GM19468 (cell line): ENCODE measurements around the gene G2E3.
"Not testable (repeated sequence)": the region's sequence is repeated elsewhere in the genome, so short reads cannot be mapped to it uniquely, and the experiment has no call there.

ENCODE experiments used
- ATAC-seq: cut with Tn5 transposase; IDR thresholded peaks from one replicate; pipeline ENCODE4 v1.9.1; 2021; ENCODE audit warnings: mild to moderate bottlenecking, moderate library complexity, moderate number of reproducible peaks; ENCODE audit not compliant: unreplicated experiment; ENCODE audit errors: extremely low read depth

The G2E3 gene

DNA sequence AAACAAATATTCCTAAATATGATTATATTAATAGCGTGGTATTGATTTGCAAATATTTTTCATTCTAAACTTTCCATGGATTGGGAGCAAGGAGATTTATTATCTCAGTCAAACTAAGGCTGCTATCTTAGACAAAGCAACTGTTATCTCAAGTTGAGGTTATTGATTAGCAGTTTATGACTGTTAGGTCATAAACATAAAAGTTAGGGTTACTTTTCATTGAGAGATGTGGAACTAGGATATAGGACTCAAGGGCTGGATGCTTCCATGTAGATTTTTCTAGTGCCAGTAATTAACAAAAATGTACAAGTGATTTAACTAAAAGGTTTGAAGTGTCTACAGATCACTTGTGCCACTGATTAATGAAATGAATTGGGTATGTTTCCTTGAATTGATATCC lies 82.2 kb downstream of the G2E3 start:
- no peak for ATAC-seq

DNA sequence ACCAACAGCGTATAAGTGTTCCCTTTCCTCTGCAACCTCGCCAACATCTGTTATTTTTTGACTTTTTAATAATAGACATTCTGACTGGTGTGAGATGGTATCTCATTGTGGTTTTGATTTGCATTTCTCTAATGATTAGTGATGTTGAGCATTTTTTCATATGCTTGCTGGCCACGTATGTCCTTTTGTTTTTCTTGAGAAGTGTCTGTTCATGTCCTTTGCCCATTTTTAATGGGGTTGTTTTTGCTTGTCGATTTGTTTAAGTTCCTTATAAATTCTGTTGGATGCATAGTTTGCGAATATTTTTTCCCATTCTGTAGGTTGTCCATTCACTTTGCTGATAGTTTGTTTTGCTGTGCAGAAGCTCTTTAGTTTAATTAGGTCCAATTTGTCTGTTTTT lies 85.5 kb downstream of the G2E3 start:
- not testable (repeated sequence) for ATAC-seq

DNA sequence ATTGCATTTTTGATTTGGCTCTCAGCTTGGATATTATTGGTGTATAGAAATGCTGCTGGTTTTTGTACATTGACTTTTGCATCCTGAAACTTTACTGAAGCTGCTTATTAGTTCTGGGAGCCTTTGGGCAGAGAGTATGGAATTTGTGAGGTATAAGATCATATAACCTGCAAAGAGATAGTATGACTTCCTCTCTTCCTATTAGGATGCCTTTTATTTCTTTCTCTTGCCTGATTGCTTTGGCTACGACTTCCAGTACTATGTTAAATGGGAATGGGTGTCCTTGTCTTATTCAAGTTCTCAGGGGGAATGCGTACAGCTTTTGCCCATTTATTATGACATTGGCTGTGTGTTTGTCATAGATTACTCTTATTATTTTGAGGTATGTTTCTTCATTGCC lies 86.6 kb downstream of the G2E3 start:
- ATAC-seq = no peak

DNA sequence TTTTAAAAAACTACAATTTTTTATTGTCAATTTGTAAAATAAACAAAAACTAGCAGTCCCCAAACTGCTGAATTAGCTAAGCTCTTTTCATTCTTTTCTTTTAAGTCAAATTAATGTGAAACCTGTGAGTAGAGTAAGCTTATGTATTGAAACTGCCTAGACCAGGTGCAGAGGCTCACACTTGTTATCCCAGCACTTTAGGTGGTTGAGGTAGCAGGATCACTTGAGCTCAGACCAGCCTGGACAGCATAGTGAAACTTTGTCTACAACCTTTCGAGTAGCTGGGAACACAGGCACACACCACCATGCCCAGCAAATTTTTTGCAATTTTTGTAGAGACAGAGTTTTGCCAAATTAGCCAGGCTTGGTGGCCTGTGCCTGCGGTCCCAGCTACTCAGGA lies 89.5 kb downstream of the G2E3 start:
- no peak for ATAC-seq

DNA sequence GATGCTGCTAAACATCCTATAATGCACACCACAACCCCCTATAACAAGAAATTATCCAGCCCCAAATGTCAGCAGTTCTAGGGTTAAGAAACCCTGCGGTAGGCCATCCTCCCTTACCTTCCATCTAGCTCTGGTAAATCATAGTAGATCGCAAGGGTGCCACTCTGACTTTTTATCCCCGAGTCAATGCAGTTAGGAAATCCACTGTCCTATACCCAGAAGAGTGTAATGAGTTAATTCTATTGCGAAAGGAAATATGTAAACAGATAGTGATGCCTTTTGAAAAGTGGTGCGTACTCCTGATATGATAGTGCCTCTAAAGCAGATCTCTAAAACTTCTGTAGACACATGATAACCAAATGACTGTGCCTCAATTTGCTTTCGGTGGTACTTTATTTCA lies 93.0 kb downstream of the G2E3 start:
- ATAC-seq = no peak

DNA sequence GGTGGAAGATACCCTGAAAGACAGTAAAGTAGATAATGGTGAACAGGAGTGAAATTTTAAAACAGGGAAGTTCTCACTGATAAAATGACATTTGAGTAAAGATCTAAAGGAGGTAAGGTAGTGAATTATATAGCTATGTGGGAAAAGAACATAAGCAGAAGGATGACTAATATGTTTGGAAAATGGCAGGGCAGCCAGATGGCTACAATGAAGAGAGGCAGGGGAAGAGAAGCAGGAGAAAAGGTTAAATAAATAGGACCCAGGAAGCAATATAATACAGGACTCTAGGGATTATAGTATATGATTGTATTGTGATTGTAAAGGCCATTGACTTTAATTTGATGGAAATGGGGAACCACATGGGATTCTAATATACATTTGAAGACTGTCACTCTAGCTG lies 96.2 kb downstream of the G2E3 start:
- no peak for ATAC-seq

DNA sequence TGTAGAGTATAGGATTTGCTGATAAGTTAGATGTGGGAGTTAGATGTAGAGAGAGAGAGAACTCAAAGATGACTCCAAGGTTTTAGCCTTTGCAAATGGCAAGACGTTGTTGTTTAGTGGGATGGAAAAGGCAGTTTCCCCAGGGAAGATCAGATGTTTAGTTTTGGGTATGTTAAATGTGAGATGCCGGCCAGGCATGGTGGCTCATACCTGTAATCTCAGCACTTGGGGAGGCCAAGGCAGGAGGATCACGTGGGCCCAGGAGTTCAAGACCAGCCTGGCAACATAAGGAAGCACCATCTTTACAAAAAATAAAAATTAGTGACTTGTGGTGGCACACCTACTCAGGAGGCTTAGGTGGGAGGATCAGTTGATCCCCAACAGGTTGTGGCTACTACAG lies 96.7 kb downstream of the G2E3 start:
- no peak for ATAC-seq

DNA sequence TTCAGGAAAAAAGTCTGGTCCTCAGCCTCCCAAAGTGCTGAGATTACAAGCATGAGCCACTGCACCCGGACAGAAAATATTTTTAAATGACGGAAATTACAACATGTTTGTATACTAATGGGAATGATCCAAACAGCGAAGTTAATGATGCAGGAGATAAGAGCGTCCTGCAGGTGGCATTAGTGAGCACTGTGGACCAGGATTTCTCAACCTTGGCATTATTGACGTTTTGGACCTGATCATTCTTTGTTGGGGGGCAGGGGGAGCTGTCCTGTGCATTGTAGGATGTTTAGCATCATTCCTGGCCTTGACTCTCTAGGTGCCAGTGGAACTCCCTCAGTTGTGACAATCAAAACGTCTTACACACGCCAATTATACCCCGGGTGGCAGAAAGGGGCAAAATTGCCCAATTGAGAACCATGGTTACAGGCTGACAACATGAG lies 97.3 kb downstream of the G2E3 start:
- ATAC-seq = no peak

DNA sequence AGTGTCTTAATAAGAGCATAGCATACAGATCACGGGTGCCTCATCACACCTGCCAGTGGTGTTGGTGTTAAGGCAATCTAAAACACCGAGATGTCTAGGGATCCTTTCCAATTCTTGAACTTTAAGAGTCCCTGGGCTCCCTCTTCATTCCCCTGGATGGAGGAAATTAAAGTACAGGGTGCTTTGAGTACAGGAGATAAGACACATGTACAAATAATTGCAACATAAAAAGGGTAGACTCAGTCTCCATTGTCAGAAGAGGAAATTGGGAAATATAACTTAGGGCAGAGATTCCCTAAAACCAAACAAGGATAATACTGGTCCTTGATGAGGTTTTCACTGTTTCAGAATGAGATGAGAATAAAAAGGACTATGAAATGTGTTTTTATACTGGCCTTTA lies 98.1 kb downstream of the G2E3 start:
- no peak for ATAC-seq

DNA sequence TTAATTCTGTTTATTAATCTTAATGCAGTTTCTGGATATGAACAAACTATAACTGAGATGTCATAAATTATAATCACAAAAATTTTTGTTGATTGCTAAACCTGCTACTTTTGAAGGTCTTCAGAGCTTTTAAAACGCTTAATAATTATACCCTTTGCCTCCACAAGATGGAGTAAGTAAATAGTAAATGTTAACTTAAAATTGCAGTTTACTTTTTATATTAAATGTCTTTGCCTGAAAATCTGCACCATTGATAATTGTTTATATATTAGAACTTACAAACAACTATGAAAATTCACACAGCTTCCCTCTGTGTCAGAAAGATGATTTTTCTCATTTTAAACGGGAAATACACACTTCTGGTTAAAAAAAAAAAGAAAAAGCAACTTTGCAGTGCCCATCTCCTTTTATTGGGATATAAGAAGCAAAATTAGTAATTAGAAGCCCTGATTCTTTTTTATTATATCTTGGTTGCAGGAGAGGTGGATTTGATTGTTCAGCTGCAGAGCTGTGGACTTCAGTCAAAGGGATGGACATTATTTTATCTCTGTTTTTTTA lies 98.7 kb downstream of the G2E3 start:
- no peak for ATAC-seq

DNA sequence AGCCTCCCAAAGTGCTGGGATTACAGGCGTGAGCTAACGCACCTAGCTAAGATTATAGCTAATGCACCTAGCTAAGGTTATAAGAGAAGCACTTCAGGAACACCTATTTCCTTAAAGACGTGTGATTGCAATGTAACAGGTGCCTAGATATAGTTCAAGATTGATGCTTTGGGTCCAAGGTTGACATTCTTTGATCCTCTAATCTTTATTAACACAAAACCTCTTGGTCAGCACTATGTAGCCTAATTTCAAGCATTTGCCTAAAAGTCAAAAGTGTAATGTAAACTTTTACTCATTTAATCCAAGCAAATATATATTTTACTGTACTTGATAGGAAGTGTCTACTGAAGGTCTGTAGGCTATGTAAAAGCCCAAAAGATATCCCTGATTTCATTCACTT lies 99.7 kb downstream of the G2E3 start:
- ATAC-seq = no peak

DNA sequence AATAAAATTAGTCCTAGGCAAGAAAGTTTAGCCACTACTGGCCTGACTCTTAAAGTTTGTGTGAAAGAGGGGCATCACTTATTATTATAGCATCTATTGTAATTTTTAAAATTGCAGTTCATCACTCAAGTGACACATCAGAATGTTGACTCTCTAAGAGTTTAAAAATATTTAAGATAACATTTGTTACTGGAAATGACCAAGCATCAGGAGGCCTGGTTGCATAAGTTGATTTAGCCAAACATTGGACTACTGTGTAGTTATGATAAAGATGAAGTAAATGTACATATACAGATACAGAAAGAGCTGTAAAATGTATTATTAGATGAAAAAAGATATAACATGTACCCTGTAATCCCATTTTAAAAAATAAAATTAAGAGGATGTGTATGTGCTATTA lies 110.6 kb downstream of the G2E3 start:
- no peak for ATAC-seq
